Fibroblast of lung (primary cell): ENCODE data around the gene SORBS1. TPM values are rescaled to one million over a fixed set of nuclear protein-coding genes. Genes with fewer than 3 reads are reported as not detected.

Experiments used
- DNase-seq, 2 donors: peaks; one replicate each; pipeline versions ENCODE4 v3.0.0 to v3.0.0-alpha.2; 2010; ENCODE audit warnings: low read depth in 2 of 2
- H2AFZ ChIP-seq: 2 replicates; pipeline ENCODE4 v1.5.1; 2012; ENCODE audit warnings: low read length, control low read depth, inconsistent platforms
- H3K27ac ChIP-seq: 2 replicates; pipeline ENCODE4 v1.5.1; 2011; ENCODE audit warnings: low read length, control low read depth; ENCODE audit not compliant: insufficient read depth
- H3K27me3 ChIP-seq: 2 replicates; pipeline ENCODE4 v1.5.1; 2011; ENCODE audit warnings: mild to moderate bottlenecking, low read length; ENCODE audit not compliant: control insufficient read depth, insufficient read depth
- H3K36me3 ChIP-seq: 2 replicates; pipeline ENCODE4 v1.5.1; 2011; ENCODE audit warnings: low read length; ENCODE audit not compliant: control insufficient read depth, insufficient read depth
- H3K4me1 ChIP-seq: 2 replicates; pipeline ENCODE4 v1.5.1; 2011; ENCODE audit warnings: low read length; ENCODE audit not compliant: control insufficient read depth, insufficient read depth; ENCODE audit errors: extremely low read depth
- H3K4me2 ChIP-seq: 2 replicates; pipeline ENCODE4 v1.5.1; 2011; ENCODE audit warnings: low read length, control low read depth; ENCODE audit not compliant: insufficient read depth; ENCODE audit errors: extremely low read depth
- H3K4me3 ChIP-seq, 4 experiments: fragments of 200-600 bp in 1 of 4; sonication (generic) in 1 of 4; replicated peaks in 1 of 4; 2 replicates each; pipeline ENCODE4 v1.5.1; 2011 to 2016; ENCODE audit warnings: low read length in 4 of 4, low read depth in 3 of 4, mild to moderate bottlenecking in 3 of 4, control low read depth in 2 of 4, inconsistent platforms in 1 of 4, mixed read lengths in 1 of 4; ENCODE audit not compliant: insufficient read depth in 1 of 4; ENCODE audit errors: control extremely low read depth in 1 of 4
- H3K79me2 ChIP-seq: 2 replicates; pipeline ENCODE4 v1.5.1; 2012; ENCODE audit warnings: mild to moderate bottlenecking, low read length, inconsistent platforms; ENCODE audit not compliant: control insufficient read depth, insufficient read depth
- H3K9ac ChIP-seq: 2 replicates; pipeline ENCODE4 v1.5.1; 2011; ENCODE audit warnings: mild to moderate bottlenecking, low read length, control low read depth; ENCODE audit not compliant: insufficient read depth
- H3K9me3 ChIP-seq: 2 replicates; pipeline ENCODE4 v1.5.1; 2012; ENCODE audit warnings: low read depth, low read length; ENCODE audit not compliant: control insufficient read depth, insufficient read depth
- H4K20me1 ChIP-seq: 2 replicates; pipeline ENCODE4 v1.5.1; 2011; ENCODE audit warnings: low read length; ENCODE audit not compliant: control insufficient read depth, insufficient read depth; ENCODE audit errors: extremely low read depth
- CTCF ChIP-seq, 2 donors: IDR thresholded peaks in 1 of 2; conservative IDR thresholded peaks in 1 of 2; 1 replicate in 1 of 2; 2 replicates in 1 of 2; pipeline ENCODE4 v1.5.1; 2011 to 2012; ENCODE audit warnings: low read length in 2 of 2, control low read depth in 1 of 2, inconsistent platforms in 1 of 2, low read depth in 1 of 2, mild to moderate bottlenecking in 1 of 2
- EZH2 ChIP-seq: IDR thresholded peaks from 2 replicates; pipeline ENCODE4 v1.5.1; 2012; ENCODE audit warnings: low read length, control low read depth, mild to moderate bottlenecking; ENCODE audit errors: missing control alignments
- polyA plus RNA-seq, 2 donors: library from polyadenylated mRNA; depleted of rRNA in 1 of 2; stranded (reverse) in 1 of 2; unstranded in 1 of 2; fragments of >200 nt; gene quantifications; 2 replicates each; pipeline ENCODE4 v1.2.1, GENCODE V29; 2011 to 2012; ENCODE audit warnings: missing spikeins in 1 of 2
- total RNA-seq: library from RNA; depleted of rRNA; stranded (reverse); fragments of >200 nt; gene quantifications from 2 replicates; pipeline ENCODE4 v1.2.1, GENCODE V29; 2014

SORBS1 gene
- total and polyA plus RNA-seq, 2 donors (not counting 1 experiment from before 2014, with no cell fraction given), result 0.33 to 0.50 TPM

- no peak overlapping the region for H3K4me2 ChIP-seq
- no peaks in the 10 kb centered on the region for H4K20me1 ChIP-seq
- no peak overlapping the region for H3K4me3 ChIP-seq
- DNase-seq, result no peak
- no peaks in the 10 kb centered on the region for H3K36me3 ChIP-seq
- no peaks in the 10 kb centered on the region for H3K9me3 ChIP-seq
- TF ChIP-seq EZH2 (no peak), CTCF (conservative IDR thresholded peaks at IDR 0.05 in 1 of 2, IDR thresholded peaks at IDR 0.05 in 1 of 2; ENCODE audit: low read depth in 1 of 2, low read length in 2 of 2) (no peak)
- no peaks in the 10 kb centered on the region for H3K79me2 ChIP-seq
- peaks cover 16% of the 10 kb centered on the region for H3K27me3 ChIP-seq
- H2AFZ ChIP-seq, result no peak overlapping the region
- H3K4me1 ChIP-seq, result no peaks in the 10 kb centered on the region
- H3K27ac ChIP-seq, result no peak overlapping the region
- no peak overlapping the region for H3K9ac ChIP-seq
These were observed 187.5 kb downstream of the SORBS1 start for GRCh38 chr10:95373660-95374059.

GRCh38 chr10:95364342-95364741, 196.8 kb downstream of the SORBS1 start:
- Histone ChIP-seq H3K9ac (no peak overlapping the region), H3K79me2 (no peaks in the 10 kb centered on the region), H3K4me3 (no peak overlapping the region), H4K20me1 (no peaks in the 10 kb centered on the region), H3K27ac (no peak overlapping the region), H3K27me3 (peaks cover 9% of the 10 kb centered on the region), H3K9me3 (no peaks in the 10 kb centered on the region), H2AFZ (no peak overlapping the region), H3K36me3 (no peaks in the 10 kb centered on the region), H3K4me1 (no peaks in the 10 kb centered on the region), H3K4me2 (no peak overlapping the region)
- TF ChIP-seq EZH2, result no peak
- TF ChIP-seq CTCF (conservative IDR thresholded peaks at IDR 0.05 in 1 of 2, IDR thresholded peaks at IDR 0.05 in 1 of 2; ENCODE audit: low read depth in 1 of 2, low read length in 2 of 2), result no peak
- DNase-seq, result no peak

GRCh38 chr10:95363303-95363912, 197.8 kb downstream of the SORBS1 start:
- Histone ChIP-seq H3K4me2 (no peak overlapping the region), H2AFZ (no peak overlapping the region), H3K4me1 (no peaks in the 10 kb centered on the region), H3K27me3 (peaks cover 2% of the 10 kb centered on the region), H3K79me2 (no peaks in the 10 kb centered on the region), H4K20me1 (no peaks in the 10 kb centered on the region), H3K36me3 (no peaks in the 10 kb centered on the region), H3K27ac (no peak overlapping the region), H3K9ac (no peak overlapping the region), H3K4me3 (no peak overlapping the region), H3K9me3 (no peaks in the 10 kb centered on the region)
- DNase-seq, result peak; percentile 45 to 80
- TF ChIP-seq CTCF (conservative IDR thresholded peaks at IDR 0.05 in 1 of 2, IDR thresholded peaks at IDR 0.05 in 1 of 2; ENCODE audit: low read depth in 1 of 2, low read length in 2 of 2) (peak; percentile 88 to 95), EZH2 (no peak)
